GM19043 (cell line): ENCODE results near the gene YAP1.

Source experiments
- ATAC-seq: cut with Tn5 transposase; IDR thresholded peaks from one replicate; pipeline ENCODE4 v1.9.1; 2021; ENCODE audit warnings: low read depth; ENCODE audit not compliant: unreplicated experiment

Gene YAP1

DNA sequence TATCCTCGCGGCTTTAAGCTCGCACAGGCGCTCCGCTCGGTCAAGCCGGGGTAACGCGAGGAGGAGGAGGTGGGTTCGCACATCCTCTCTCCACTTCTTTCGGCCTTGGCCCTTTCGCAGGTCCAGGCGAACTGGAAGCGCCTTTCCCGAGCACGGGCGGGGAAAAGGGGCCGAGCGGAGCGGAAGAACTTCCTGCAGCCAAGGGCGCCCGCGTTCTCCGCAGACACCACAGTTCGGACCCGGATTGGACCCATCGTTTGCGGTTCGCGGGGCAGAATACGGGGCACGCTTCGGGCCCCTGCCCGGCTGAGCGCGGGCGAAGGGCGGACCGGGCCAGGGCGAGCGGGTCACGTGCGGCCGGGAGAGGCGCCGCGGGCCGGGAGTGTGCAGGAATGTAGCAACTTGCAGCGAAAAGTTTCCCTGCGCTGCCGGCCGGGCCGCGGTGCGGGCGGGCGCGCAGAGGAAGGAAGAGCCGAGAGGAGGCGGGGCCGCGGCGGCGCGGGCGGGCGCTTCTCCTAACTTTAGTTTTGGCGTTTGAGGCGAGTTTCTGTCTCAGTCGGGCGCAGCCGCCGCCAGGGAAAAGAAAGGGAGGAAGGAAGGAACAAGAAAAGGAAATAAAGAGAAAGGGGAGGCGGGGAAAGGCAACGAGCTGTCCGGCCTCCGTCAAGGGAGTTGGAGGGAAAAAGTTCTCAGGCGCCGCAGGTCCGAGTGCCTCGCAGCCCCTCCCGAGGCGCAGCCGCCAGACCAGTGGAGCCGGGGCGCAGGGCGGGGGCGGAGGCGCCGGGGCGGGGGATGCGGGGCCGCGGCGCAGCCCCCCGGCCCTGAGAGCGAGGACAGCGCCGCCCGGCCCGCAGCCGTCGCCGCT is at the start of gene YAP1:
YAP1 (plus strand) TSS at position 552 of the 865 bp plus-strand sequence. CDS start 402 bp downstream, outside the sequence.
- peak; percentile 81 for ATAC-seq

DNA sequence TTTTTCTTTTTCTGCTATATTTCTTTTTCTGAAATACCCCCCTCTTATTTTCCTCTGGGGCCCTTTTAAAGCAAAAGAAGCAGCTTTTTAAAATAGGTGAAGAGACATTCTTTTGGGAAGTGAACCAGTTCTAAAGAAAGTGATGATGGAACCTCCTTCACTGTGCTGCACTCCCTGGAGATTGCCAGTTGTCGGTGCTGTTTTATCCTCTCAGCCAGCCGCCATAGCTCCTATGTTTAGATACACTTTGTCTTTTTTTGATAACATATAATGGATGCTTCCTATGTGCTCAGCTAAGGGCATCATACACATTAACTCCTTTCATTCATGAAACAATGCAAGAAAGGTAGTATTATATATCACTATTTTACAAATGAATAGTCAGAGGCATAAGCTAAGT is 49.0 kb upstream of the YAP1 start:
- no peak for ATAC-seq

DNA sequence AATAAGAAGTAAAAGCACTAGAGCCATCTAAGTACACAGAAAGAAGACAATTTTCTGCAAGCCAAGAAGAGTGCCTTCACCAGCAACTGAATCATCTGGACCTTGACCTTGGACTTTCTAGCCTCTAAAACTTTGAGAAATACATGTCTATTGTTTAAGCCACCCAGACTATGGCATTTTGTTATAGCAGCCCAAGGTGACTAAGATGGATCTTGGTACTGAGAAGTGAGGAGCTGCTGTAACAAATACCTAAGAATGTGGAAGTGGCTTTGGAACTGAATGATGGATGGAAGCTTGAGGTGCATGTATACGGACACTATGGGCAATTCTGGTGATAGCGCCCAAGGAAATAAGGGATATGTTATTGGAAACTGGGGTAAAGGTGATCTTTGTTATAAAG is 48.1 kb upstream of the YAP1 start:
- ATAC-seq, result no peak

DNA sequence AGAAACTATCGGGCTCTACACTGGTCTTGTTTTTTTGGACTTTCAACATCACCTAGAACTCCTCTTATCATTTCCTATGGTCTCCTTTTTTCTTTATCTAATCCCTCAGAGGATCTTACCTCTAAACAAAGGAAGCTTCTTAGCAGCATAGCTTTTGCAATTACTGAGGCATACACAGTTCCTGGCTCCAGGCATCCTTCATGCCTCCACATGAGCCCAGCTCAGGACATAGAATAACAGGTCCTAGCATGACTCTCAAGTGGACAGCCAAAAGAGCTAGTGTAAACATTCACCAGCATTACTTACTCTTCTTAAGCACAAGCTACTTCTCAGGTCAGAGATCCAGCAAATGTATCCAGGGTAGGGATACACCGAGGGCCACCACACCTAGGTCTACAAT is 45.9 kb upstream of the YAP1 start:
- ATAC-seq, result no peak

DNA sequence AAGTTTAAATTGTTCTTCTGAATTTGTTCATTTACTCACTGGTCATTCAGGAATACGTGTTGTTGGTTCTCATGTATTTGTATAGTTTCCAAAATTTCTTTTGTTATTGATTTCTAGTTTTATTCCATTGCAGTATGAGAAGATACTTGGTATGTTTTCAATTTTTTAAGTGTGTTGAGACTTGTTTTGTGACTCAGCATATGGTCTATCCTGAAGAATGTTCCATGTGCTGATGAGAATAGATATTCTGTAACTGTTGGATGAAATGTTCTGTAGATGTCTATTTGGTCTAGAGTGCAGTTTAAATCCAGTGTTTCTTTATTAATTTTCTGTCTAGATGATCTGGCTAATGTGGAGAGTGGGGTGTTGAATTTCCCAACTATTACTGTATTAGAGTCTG is 39.5 kb upstream of the YAP1 start:
- ATAC-seq, result no peak

DNA sequence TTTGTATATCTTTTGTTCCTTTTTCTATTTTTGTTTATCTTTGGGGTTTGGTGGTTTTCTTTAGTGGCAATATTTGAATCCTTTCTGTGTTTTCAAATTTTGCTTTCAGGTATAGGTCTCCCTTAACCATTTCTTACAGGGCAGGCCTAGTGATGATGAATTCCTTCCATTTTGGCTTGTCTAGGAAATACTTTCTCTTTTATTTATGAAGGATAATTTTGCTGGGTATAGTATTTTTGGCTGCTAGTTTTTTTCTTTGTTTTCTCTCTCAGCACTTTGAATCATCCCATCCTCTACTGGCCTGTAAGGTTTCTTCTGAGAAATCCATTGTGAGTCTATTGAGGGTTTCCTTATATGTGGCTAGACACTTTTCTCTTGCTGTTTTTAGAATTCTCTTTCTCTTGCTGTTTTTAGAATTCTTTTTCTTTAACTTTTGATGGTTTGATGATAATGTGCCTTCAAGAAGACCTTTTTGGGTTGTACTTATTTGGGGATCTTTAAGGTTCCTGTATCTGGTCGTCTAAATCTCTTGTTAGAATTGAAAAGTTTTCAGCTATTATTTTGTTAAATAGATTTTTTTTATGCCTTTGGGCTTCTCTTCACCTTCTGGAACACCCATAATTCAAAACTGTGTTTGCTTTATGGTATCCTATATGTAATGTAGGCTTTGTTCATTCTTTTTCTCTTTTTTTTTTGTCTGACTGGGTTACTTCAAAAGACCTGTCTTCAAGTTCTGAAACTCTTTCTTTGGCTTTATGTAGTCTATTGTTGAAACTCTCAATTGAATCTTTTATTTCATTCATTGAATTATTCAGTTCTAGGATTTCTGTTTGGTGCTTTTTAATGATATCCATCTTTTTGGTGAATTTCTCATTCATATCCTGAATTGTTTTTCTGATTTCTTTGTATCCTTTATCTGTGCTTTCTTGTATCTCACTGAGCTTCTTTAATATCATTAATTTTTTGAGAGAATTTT is 38.5 kb upstream of the YAP1 start:
- no peak for ATAC-seq

DNA sequence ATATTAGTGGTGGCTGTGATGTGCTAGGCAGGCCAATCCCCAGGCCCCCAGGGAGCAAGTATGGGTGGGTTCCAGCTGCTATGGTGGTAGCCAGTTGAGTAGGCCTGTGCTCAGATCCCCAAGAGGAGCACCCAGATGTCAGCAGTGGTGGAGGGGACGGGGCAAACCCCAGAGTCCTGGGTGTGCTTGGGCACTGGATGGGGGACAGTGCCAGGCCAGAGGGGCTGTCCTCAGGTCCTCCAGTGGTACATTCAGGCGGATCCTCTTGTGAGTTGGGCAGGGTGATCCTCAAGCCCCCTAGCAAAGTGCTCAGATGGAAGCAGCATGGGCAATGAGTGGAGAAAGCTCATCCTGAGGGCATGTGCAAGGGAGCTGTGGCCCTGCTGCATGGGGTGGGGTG is 37.0 kb upstream of the YAP1 start:
- no peak for ATAC-seq

DNA sequence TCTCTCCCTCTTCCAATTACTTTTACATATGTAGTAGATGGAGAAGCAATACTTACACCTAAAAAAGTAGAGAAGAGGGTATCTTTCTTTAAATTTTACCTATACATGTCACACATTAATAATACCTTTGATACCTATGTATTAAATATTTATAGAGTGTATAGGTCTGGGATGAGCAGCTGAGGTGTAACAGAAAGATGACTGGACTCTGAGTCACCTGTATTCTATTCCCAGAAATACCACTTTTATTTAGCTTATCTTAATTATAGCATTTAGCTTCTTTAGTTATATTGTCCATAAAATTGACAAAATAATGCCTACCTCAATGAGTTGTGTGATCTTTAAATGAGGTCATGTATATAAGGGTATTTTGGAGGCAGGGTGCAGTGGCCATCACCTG is 30.6 kb upstream of the YAP1 start:
- ATAC-seq, result no peak

DNA sequence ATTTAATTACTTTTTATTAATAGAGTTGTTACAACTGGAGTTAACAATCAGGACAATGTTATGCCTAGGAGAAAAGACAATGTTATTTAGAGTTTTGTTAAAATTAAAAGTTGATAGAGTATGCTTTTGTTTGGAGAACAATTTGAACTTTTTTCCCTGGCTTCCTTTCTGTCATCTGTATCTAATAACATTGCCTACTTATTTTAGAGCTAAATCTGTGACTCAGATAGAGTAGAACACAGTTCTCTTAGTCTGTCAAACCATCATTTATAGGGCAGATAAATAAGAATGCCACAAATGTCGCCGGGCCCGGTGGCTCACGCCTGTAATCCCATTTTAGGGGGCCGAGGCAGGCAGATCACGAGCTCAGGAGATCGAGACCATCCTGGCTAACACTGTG is 28.9 kb upstream of the YAP1 start:
- no peak for ATAC-seq

DNA sequence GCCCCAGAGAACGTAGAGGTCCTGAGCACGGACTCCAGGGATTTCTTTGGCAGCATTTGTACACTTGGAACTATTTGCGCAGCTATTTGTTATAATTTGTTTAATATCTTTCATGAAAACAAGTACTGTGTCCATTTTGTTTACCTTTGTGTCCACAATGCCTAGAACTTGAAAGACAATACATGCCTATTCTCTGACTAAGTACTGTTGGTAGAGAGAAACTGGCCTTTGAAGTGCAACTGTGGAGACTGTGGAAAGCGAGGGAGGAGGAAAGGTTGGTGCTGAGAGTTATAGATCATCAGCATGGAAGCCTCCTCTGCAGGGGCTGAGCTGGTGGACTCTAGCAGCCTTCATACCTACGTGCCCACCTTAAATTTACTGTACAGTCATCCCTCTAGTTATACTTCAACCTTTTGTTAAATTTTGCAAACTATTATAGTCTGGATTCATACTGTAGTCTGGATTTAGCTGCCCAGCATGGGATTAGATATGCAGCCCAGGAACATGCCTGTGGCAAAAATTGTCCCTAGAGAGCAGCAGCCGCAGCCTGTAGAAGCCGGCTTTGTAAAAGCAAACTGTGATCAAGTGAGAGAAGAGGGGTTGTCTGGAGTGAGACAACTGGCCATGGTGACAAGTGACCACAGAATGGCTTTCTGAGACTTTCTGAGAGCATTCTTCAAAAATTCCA is 24.2 kb upstream of the YAP1 start:
- no peak for ATAC-seq

DNA sequence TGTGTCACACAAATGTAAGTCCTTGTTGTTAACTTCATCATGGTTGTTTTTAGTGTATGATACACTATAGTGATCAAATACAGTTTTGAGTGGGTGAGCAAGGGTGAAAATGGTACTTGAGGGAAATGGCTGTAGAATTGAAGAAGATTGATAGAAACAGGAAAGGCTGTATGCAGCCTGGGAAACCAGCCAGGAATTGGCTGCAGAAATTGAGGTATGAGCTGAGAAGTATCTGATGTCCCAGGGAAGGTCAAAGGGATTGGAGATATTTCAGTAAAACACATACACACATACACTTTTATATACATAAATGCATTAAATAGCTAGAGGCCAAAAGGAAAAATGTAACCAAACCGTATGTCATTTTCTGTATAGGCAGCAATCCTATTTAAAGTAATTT is 13.1 kb upstream of the YAP1 start:
- no peak for ATAC-seq

DNA sequence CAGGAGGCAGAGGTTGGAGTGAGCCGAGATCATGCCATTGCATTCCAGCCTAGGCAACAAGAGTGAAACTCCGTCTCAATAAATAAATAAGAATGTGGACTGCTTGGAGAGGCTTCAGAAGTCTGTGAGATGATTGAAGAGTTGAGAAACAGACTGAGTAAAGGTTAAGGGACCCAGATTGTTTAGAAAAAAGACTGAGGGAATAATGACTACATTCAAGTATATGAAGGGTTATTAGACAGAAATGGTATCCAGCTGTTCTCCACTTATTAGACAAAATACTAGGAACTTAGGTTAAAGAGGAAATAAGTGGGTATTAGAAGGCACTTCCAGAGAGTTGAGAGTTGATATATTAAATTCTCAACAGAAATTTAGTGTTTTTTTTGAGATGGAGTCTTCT is 10.5 kb upstream of the YAP1 start:
- ATAC-seq, result no peak

DNA sequence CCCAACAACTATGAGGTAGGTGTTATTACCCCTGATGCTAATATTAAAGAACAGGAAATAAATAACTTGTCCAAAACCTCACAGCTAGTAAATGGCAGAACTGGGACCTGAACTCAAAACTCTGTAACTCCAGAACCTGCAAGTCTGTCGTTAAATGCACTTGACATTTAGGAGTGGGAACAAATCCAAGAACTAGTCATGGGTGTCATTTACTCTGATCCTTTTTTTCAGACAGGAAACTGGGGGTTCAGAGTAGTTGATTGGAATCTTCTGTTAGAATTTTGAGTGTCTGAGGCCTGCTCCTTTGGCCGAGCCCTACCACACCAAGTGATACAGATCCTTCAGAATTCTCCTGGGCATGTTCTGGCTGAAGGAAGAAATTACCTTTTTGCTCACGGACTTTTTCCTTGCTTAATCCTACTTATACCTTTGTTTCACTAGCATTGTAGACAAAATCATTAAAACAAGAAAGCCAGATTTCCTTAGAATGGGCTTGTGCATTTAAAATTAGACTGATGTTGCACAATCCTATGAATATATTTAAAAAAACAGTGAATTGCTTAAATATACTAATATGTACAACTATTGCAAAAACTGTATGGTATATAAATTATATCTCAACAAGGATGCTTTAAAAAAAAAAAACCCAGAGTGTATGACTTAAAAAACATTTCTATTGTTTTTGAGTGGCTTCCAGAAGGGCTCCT is 1.4 kb upstream of the YAP1 start:
- ATAC-seq, result no peak

DNA sequence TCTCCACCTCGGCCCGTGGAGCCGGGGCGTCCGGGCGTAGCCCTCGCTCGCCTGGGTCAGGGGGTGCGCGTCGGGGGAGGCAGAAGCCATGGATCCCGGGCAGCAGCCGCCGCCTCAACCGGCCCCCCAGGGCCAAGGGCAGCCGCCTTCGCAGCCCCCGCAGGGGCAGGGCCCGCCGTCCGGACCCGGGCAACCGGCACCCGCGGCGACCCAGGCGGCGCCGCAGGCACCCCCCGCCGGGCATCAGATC is 439 bp downstream of the YAP1 start:
- ATAC-seq, result peak; percentile 16

DNA sequence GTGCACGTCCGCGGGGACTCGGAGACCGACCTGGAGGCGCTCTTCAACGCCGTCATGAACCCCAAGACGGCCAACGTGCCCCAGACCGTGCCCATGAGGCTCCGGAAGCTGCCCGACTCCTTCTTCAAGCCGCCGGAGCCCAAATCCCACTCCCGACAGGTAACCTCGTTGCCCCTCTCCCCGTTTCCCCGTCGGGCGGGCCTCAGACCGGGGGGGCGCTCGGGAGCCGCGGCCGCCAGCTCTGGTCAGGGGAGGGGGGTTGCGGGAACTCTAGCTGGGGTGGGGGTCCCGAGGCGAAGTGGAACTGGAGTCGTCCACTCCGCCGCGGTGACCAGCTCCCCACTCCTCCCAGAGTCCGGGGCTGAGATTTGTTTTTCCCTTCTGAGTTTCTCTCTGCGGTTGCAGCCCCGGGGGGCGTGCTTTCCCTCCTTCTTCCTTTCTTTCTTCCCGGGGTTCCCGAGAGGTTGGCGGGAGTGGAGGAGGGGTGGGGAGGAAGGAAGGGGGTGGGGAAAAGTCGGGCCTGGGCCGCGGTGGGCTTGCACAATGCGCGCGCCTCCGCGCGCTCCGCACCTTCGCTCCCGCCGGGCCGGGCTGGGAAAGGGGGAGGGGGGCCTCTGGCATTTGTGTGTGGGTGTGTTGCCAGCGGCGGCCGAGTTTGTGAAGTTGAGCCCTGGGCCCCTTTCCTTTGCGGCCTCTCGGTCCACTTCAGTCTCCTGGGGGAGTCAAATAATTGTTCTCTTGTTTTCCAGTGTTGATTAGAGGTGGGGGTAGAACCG is 952 bp downstream of the YAP1 start:
- ATAC-seq, result no peak

DNA sequence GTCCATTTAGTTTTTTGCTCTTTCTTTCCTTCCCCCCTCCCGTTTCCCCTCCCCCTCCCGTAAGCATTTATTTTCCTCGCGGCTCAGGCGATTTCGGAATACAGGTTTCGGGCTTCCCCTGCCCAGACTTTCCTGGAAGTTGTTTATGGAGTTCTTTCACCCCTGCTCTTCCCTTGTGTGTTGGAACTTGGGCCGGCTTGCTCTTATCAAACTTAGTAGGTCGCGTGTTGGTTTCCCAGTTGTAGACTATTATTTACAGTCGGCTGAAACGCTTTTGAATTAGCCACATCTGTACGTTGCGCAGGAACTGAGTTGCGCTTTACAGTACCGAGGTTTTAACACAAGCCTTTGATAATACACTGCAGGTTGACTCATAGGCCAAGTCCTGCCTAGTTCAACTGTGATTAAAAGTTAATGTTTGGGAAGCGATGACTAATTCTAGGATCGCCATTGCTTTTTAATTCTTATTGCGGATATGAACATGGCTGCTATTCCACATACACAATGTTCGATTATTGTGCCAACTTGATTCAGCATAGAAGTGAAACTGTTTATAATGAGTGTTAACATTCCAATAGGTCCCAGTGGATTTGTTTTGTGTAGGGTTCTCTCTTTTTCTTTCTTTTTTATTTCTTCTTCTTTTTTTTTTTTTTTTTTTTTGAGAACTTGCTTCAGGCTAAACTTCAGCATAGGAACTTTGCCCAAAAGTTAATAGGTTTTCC is 1.7 kb downstream of the YAP1 start:
- ATAC-seq, result no peak

DNA sequence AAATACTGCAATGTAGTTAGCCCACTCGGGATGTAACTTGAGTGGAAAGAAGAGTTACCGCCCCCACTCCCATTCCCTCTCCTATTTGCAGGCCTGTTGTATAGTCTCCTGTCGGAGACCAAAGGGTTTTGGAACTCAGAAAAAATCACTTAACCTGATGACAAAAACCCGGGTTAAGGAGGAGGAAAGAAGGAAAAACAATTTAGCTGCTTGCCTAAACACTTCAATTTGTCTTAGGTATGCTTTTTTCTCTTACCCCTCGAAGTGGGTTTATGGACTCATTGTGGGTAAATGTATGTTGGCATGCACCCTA is 2.2 kb downstream of the YAP1 start:
- ATAC-seq, result no peak

DNA sequence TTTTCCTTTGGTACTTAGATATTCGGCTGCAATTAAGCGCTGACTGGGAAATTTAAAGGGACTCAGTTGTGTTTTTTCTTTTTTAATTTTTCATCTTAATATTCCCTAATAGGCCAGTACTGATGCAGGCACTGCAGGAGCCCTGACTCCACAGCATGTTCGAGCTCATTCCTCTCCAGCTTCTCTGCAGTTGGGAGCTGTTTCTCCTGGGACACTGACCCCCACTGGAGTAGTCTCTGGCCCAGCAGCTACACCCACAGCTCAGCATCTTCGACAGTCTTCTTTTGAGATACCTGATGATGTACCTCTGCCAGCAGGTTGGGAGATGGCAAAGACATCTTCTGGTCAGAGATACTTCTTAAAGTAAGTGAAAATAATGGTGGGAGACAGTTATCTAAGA is 3.8 kb downstream of the YAP1 start:
- ATAC-seq, result no peak

DNA sequence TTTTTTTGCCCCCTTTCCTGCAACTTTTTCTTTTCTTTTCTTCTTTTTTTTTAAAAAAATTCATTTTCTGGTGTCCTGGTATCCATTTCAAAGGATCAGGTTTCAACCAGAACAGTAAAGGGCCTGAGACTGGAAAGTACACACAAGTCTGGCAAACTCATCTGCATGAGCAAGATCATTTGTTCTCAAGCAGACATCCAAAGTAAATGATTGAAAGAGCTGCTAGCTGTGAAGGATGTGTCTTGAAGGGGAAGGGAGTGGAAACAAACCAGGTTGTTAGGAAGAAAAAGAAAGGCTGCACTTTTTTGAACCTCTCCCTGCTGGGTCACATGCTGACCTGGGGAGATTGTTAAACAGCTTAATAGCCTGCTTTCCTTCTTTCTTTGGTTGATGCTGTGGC is 5.3 kb downstream of the YAP1 start:
- ATAC-seq, result no peak
